ENCODE measurements around the gene NCAM1.

NCAM1 gene

GRCh38 chr11:113001709-113002108 is 40.5 kb downstream of the NCAM1 start:
- Histone ChIP-seq H3K9me3 (ENCODE audit: control extremely low read depth in 1 of 5, control insufficient read depth in 4 of 5, insufficient read depth in 2 of 5, low read depth in 1 of 5, low read length in 4 of 5) (peaks cover 0 to 1% (median 0%) of the 10 kb centered on the region in 5 experiments), H3K4me3 (ENCODE audit: control insufficient read depth in 1 of 7, extremely low read depth in 1 of 7, insufficient read depth in 4 of 7, low read depth in 2 of 7, low read length in 6 of 7) (no peak overlapping the region), H3K27ac (ENCODE audit: insufficient read depth in 1 of 2, low read depth in 1 of 2, low read length in 2 of 2, poor library complexity in 1 of 2, severe bottlenecking in 2 of 2) (no peak overlapping the region), H3K36me3 (ENCODE audit: control insufficient read depth in 4 of 4, insufficient read depth in 4 of 4, low read length in 3 of 4) (no peaks in the 10 kb centered on the region), H3K4me1 (ENCODE audit: control extremely low read depth in 1 of 4, control insufficient read depth in 4 of 4, insufficient read depth in 4 of 4, low read length in 3 of 4) (no peaks in the 10 kb centered on the region), H3K27me3 (replicated peaks in 2 of 5; ENCODE audit: control insufficient read depth in 4 of 5, insufficient read depth in 5 of 5, low read length in 4 of 5) (peaks cover 0 to 4% (median 0%) of the 10 kb centered on the region in 5 experiments)
- CTCF ChIA-PET, result no interaction called here
- POLR2A ChIA-PET, result no interaction called here
- no peak for DNase-seq
- 94% methylated on average over 4 of the region's 5 CpGs for WGBS (ENCODE audit: insufficient coverage)

GRCh38 chr11:113006896-113007445 is 45.8 kb downstream of the NCAM1 start:
- Histone ChIP-seq H3K4me1 (ENCODE audit: control extremely low read depth in 1 of 4, control insufficient read depth in 4 of 4, insufficient read depth in 4 of 4, low read length in 3 of 4) (no peaks in the 10 kb centered on the region), H3K36me3 (ENCODE audit: control insufficient read depth in 4 of 4, insufficient read depth in 4 of 4, low read length in 3 of 4) (no peaks in the 10 kb centered on the region), H3K4me3 (ENCODE audit: control insufficient read depth in 1 of 7, extremely low read depth in 1 of 7, insufficient read depth in 4 of 7, low read depth in 2 of 7, low read length in 6 of 7) (no peak overlapping the region), H3K27me3 (replicated peaks in 2 of 5; ENCODE audit: control insufficient read depth in 4 of 5, insufficient read depth in 5 of 5, low read length in 4 of 5) (peaks cover 0 to 2% (median 0%) of the 10 kb centered on the region in 5 experiments), H3K27ac (ENCODE audit: insufficient read depth in 1 of 2, low read depth in 1 of 2, low read length in 2 of 2, poor library complexity in 1 of 2, severe bottlenecking in 2 of 2) (no peak overlapping the region), H3K9me3 (ENCODE audit: control extremely low read depth in 1 of 5, control insufficient read depth in 4 of 5, insufficient read depth in 2 of 5, low read depth in 1 of 5, low read length in 4 of 5) (peaks cover 0 to 1% (median 0%) of the 10 kb centered on the region in 5 experiments)
- POLR2A ChIA-PET, result no interaction called here
- WGBS (ENCODE audit: insufficient coverage), result no CpG with 5 or more reads among the region's 2 CpGs
- DNase-seq, result no peak
- CTCF ChIA-PET, result no interaction called here

GRCh38 chr11:113014262-113015097 is 53.3 kb downstream of the NCAM1 start:
- H3K4me3 ChIP-seq (ENCODE audit: control insufficient read depth in 1 of 7, extremely low read depth in 1 of 7, insufficient read depth in 4 of 7, low read depth in 2 of 7, low read length in 6 of 7), result no peak overlapping the region
- no peaks in the 10 kb centered on the region for H3K36me3 ChIP-seq (ENCODE audit: control insufficient read depth in 4 of 4, insufficient read depth in 4 of 4, low read length in 3 of 4)
- 96% methylated on average over 8 of the region's 11 CpGs for WGBS (ENCODE audit: insufficient coverage)
- no peak overlapping the region for H3K27ac ChIP-seq (ENCODE audit: insufficient read depth in 1 of 2, low read depth in 1 of 2, low read length in 2 of 2, poor library complexity in 1 of 2, severe bottlenecking in 2 of 2)
- no peak for DNase-seq
- H3K4me1 ChIP-seq (ENCODE audit: control extremely low read depth in 1 of 4, control insufficient read depth in 4 of 4, insufficient read depth in 4 of 4, low read length in 3 of 4), result no peaks in the 10 kb centered on the region
- no peaks in the 10 kb centered on the region for H3K9me3 ChIP-seq (ENCODE audit: control extremely low read depth in 1 of 5, control insufficient read depth in 4 of 5, insufficient read depth in 2 of 5, low read depth in 1 of 5, low read length in 4 of 5)
- CTCF ChIA-PET, result interaction anchor here (0.6 to 0.8 kb wide), 2 partner anchors 9 to 15 kb away, joined by 3 read pairs; no protein-coding TSS in a partner anchor
- POLR2A ChIA-PET, result no interaction called here
- peaks cover 0 to 2% (median 1%) of the 10 kb centered on the region in 5 experiments for H3K27me3 ChIP-seq (replicated peaks in 2 of 5; ENCODE audit: control insufficient read depth in 4 of 5, insufficient read depth in 5 of 5, low read length in 4 of 5)

- Histone ChIP-seq H3K9me3 (ENCODE audit: control extremely low read depth in 1 of 5, control insufficient read depth in 4 of 5, insufficient read depth in 2 of 5, low read depth in 1 of 5, low read length in 4 of 5) (no peaks in the 10 kb centered on the region), H3K36me3 (ENCODE audit: control insufficient read depth in 4 of 4, insufficient read depth in 4 of 4, low read length in 3 of 4) (no peaks in the 10 kb centered on the region), H3K27me3 (replicated peaks in 2 of 5; ENCODE audit: control insufficient read depth in 4 of 5, insufficient read depth in 5 of 5, low read length in 4 of 5) (peaks cover 0 to 1% (median 0%) of the 10 kb centered on the region in 5 experiments), H3K4me3 (ENCODE audit: control insufficient read depth in 1 of 7, extremely low read depth in 1 of 7, insufficient read depth in 4 of 7, low read depth in 2 of 7, low read length in 6 of 7) (no peak overlapping the region), H3K27ac (ENCODE audit: insufficient read depth in 1 of 2, low read depth in 1 of 2, low read length in 2 of 2, poor library complexity in 1 of 2, severe bottlenecking in 2 of 2) (no peak overlapping the region), H3K4me1 (ENCODE audit: control extremely low read depth in 1 of 4, control insufficient read depth in 4 of 4, insufficient read depth in 4 of 4, low read length in 3 of 4) (no peaks in the 10 kb centered on the region)
- POLR2A ChIA-PET, result interaction anchor here (0.7 kb wide), 1 partner anchor 1898 kb away, joined by 5 read pairs; no protein-coding TSS in a partner anchor
- DNase-seq, result no peak
- CTCF ChIA-PET, result no interaction called here
Measured at GRCh38 chr11:113015098-113015455, 53.9 kb downstream of the NCAM1 start.

- CTCF ChIA-PET, result no interaction called here
- WGBS (ENCODE audit: insufficient coverage), result 40% methylated on average over 1 of the region's 4 CpGs
Measured at GRCh38 chr11:113016905-113017304, 55.7 kb downstream of the NCAM1 start.

GRCh38 chr11:113018913-113019312 is 57.7 kb downstream of the NCAM1 start:
- no peaks in the 10 kb centered on the region for H3K36me3 ChIP-seq (ENCODE audit: control insufficient read depth in 4 of 4, insufficient read depth in 4 of 4, low read length in 3 of 4)
- H3K27me3 ChIP-seq (replicated peaks in 2 of 5; ENCODE audit: control insufficient read depth in 4 of 5, insufficient read depth in 5 of 5, low read length in 4 of 5), result peaks cover 0 to 1% (median 0%) of the 10 kb centered on the region in 5 experiments
- DNase-seq, result no peak
- H3K27ac ChIP-seq (ENCODE audit: insufficient read depth in 1 of 2, low read depth in 1 of 2, low read length in 2 of 2, poor library complexity in 1 of 2, severe bottlenecking in 2 of 2), result no peak overlapping the region
- no peaks in the 10 kb centered on the region for H3K4me1 ChIP-seq (ENCODE audit: control extremely low read depth in 1 of 4, control insufficient read depth in 4 of 4, insufficient read depth in 4 of 4, low read length in 3 of 4)
- no peaks in the 10 kb centered on the region for H3K9me3 ChIP-seq (ENCODE audit: control extremely low read depth in 1 of 5, control insufficient read depth in 4 of 5, insufficient read depth in 2 of 5, low read depth in 1 of 5, low read length in 4 of 5)
- no peak overlapping the region for H3K4me3 ChIP-seq (ENCODE audit: control insufficient read depth in 1 of 7, extremely low read depth in 1 of 7, insufficient read depth in 4 of 7, low read depth in 2 of 7, low read length in 6 of 7)
- CTCF ChIA-PET, result no interaction called here
- WGBS (ENCODE audit: insufficient coverage), result 83% methylated on average over 5 of the region's 5 CpGs
- POLR2A ChIA-PET, result no interaction called here

More at GRCh38 chr11:113016905-113017304, 55.7 kb downstream of the NCAM1 start:
- POLR2A ChIA-PET, result no interaction called here
- no peaks in the 10 kb centered on the region for H3K36me3 ChIP-seq (ENCODE audit: control insufficient read depth in 4 of 4, insufficient read depth in 4 of 4, low read length in 3 of 4)
- H3K9me3 ChIP-seq (ENCODE audit: control extremely low read depth in 1 of 5, control insufficient read depth in 4 of 5, insufficient read depth in 2 of 5, low read depth in 1 of 5, low read length in 4 of 5), result no peaks in the 10 kb centered on the region
- no peak for DNase-seq
- H3K27me3 ChIP-seq (replicated peaks in 2 of 5; ENCODE audit: control insufficient read depth in 4 of 5, insufficient read depth in 5 of 5, low read length in 4 of 5), result peaks cover 0 to 1% (median 0%) of the 10 kb centered on the region in 5 experiments
- no peak overlapping the region for H3K4me3 ChIP-seq (ENCODE audit: control insufficient read depth in 1 of 7, extremely low read depth in 1 of 7, insufficient read depth in 4 of 7, low read depth in 2 of 7, low read length in 6 of 7)
- no peak overlapping the region for H3K27ac ChIP-seq (ENCODE audit: insufficient read depth in 1 of 2, low read depth in 1 of 2, low read length in 2 of 2, poor library complexity in 1 of 2, severe bottlenecking in 2 of 2)
- no peaks in the 10 kb centered on the region for H3K4me1 ChIP-seq (ENCODE audit: control extremely low read depth in 1 of 4, control insufficient read depth in 4 of 4, insufficient read depth in 4 of 4, low read length in 3 of 4)

GRCh38 chr11:113019711-113020110 is 58.5 kb downstream of the NCAM1 start:
- Histone ChIP-seq H3K9me3 (ENCODE audit: control extremely low read depth in 1 of 5, control insufficient read depth in 4 of 5, insufficient read depth in 2 of 5, low read depth in 1 of 5, low read length in 4 of 5) (no peaks in the 10 kb centered on the region), H3K27me3 (replicated peaks in 2 of 5; ENCODE audit: control insufficient read depth in 4 of 5, insufficient read depth in 5 of 5, low read length in 4 of 5) (peaks cover 0 to 1% (median 0%) of the 10 kb centered on the region in 5 experiments), H3K4me1 (ENCODE audit: control extremely low read depth in 1 of 4, control insufficient read depth in 4 of 4, insufficient read depth in 4 of 4, low read length in 3 of 4) (no peaks in the 10 kb centered on the region), H3K36me3 (ENCODE audit: control insufficient read depth in 4 of 4, insufficient read depth in 4 of 4, low read length in 3 of 4) (no peaks in the 10 kb centered on the region), H3K4me3 (ENCODE audit: control insufficient read depth in 1 of 7, extremely low read depth in 1 of 7, insufficient read depth in 4 of 7, low read depth in 2 of 7, low read length in 6 of 7) (no peak overlapping the region), H3K27ac (ENCODE audit: insufficient read depth in 1 of 2, low read depth in 1 of 2, low read length in 2 of 2, poor library complexity in 1 of 2, severe bottlenecking in 2 of 2) (no peak overlapping the region)
- ChIA-PET CTCF (no interaction called here), POLR2A (no interaction called here)
- 83% methylated on average over 2 of the region's 4 CpGs for WGBS (ENCODE audit: insufficient coverage)
- DNase-seq, result no peak
